HG03095 (cell line): ENCODE measurements around the gene ANKRD37.
"Not testable (repeated sequence)": the region's sequence is repeated elsewhere in the genome, so short reads cannot be mapped to it uniquely, and the experiment has no call there.

Experiments used
- ATAC-seq: cut with Tn5 transposase; IDR thresholded peaks from one replicate; pipeline ENCODE4 v1.9.1; 2021; ENCODE audit warnings: moderate library complexity; ENCODE audit not compliant: unreplicated experiment

The ANKRD37 gene

GRCh38 chr4:185396724-185397385 is at the start of gene ANKRD37:
ANKRD37 (plus strand) TSS chr4:185396841; CDS start chr4:185396924, 83 bp downstream.
- no peak for ATAC-seq

- no peak for ATAC-seq
Observed at GRCh38 chr4:185346975-185347601, 49.6 kb upstream of the ANKRD37 start.

- no peak for ATAC-seq
Observed at GRCh38 chr4:185351691-185352090, 45.0 kb upstream of the ANKRD37 start.

- ATAC-seq, result no peak
Observed at GRCh38 chr4:185352202-185352601, 44.4 kb upstream of the ANKRD37 start.

GRCh38 chr4:185352741-185353140 is 43.9 kb upstream of the ANKRD37 start:
- no peak for ATAC-seq

GRCh38 chr4:185357211-185357610 is 39.4 kb upstream of the ANKRD37 start:
- ATAC-seq, result no peak

GRCh38 chr4:185357733-185358440 is 38.8 kb upstream of the ANKRD37 start:
- ATAC-seq, result no peak

- no peak for ATAC-seq
Observed at GRCh38 chr4:185358514-185358913, 38.1 kb upstream of the ANKRD37 start.

GRCh38 chr4:185358959-185359358 is 37.7 kb upstream of the ANKRD37 start:
- no peak for ATAC-seq

GRCh38 chr4:185359767-185360446 is 36.7 kb upstream of the ANKRD37 start:
- no peak for ATAC-seq

- no peak for ATAC-seq
Observed at GRCh38 chr4:185361872-185362271, 34.8 kb upstream of the ANKRD37 start.

- ATAC-seq, result not testable (repeated sequence)
Observed at GRCh38 chr4:185362570-185362969, 34.1 kb upstream of the ANKRD37 start.

- ATAC-seq, result no peak
Observed at GRCh38 chr4:185363251-185363650, 33.4 kb upstream of the ANKRD37 start.

- no peak for ATAC-seq
Observed at GRCh38 chr4:185364886-185365285, 31.8 kb upstream of the ANKRD37 start.

GRCh38 chr4:185369731-185370130 is 26.9 kb upstream of the ANKRD37 start:
- ATAC-seq, result no peak

- no peak for ATAC-seq
Observed at GRCh38 chr4:185370268-185370949, 26.2 kb upstream of the ANKRD37 start.

- no peak for ATAC-seq
Observed at GRCh38 chr4:185371702-185372101, 24.9 kb upstream of the ANKRD37 start.

GRCh38 chr4:185374027-185374426 is 22.6 kb upstream of the ANKRD37 start:
- ATAC-seq, result no peak

GRCh38 chr4:185374573-185374972 is 22.1 kb upstream of the ANKRD37 start:
- no peak for ATAC-seq

GRCh38 chr4:185378264-185378663 is 18.4 kb upstream of the ANKRD37 start:
- no peak for ATAC-seq
